NCI-H69 (cell line): ENCODE data around the gene S1PR4.
A peak's percentile ranks its signal among the peaks of the same experiment; 100 is the strongest.
"Not testable (repeated sequence)": the region's sequence is repeated elsewhere in the genome, so short reads cannot be mapped to it uniquely, and the experiment has no call there.

ENCODE experiments used
- DNase-seq: peaks from one replicate; lab custom pipeline; 2025; lab: John Stamatoyannopoulos, UW

S1PR4 gene

GRCh38 chr19:3152419-3152780, 26.2 kb upstream of the S1PR4 start:
- DNase-seq: no peak

GRCh38 chr19:3153286-3154230, 25.0 kb upstream of the S1PR4 start:
- no peak for DNase-seq

GRCh38 chr19:3154447-3154846, 24.1 kb upstream of the S1PR4 start:
- not testable (repeated sequence) for DNase-seq

GRCh38 chr19:3154957-3155736, 23.4 kb upstream of the S1PR4 start:
- DNase-seq: peak; percentile 86

GRCh38 chr19:3157096-3157845, 21.3 kb upstream of the S1PR4 start:
- DNase-seq: no peak

- no peak for DNase-seq
Measured at GRCh38 chr19:3159565-3159964, 19.0 kb upstream of the S1PR4 start.

- no peak for DNase-seq
Measured at GRCh38 chr19:3160219-3160618, 18.4 kb upstream of the S1PR4 start.

- no peak for DNase-seq
Measured at GRCh38 chr19:3161453-3161852, 17.1 kb upstream of the S1PR4 start.

- DNase-seq: peak; percentile 43
Measured at GRCh38 chr19:3162418-3163229, 15.9 kb upstream of the S1PR4 start.

GRCh38 chr19:3163230-3163886, 15.2 kb upstream of the S1PR4 start:
- peak; percentile 86 for DNase-seq

GRCh38 chr19:3163943-3164342, 14.6 kb upstream of the S1PR4 start:
- no peak for DNase-seq

GRCh38 chr19:3167533-3168272, 10.9 kb upstream of the S1PR4 start:
- DNase-seq: no peak

GRCh38 chr19:3171894-3172672, 6.5 kb upstream of the S1PR4 start:
- DNase-seq: no peak

GRCh38 chr19:3172673-3173000, 5.9 kb upstream of the S1PR4 start:
- DNase-seq: not testable (repeated sequence)

GRCh38 chr19:3175781-3176714, 2.5 kb upstream of the S1PR4 start:
- DNase-seq: peak; percentile 83

- DNase-seq: peak; percentile 39
Measured at GRCh38 chr19:3176715-3177501, 1.7 kb upstream of the S1PR4 start.

GRCh38 chr19:3178973-3179738, 587 bp downstream of the S1PR4 start:
- DNase-seq: no peak
